Esophagus (tissue), 2 donors: ENCODE data around the gene PPEF1. TPM values are rescaled to one million over a fixed set of nuclear protein-coding genes. Genes with fewer than 3 reads are reported as not detected.

Experiments used
- H3K27ac ChIP-seq, 2 donors: one replicate each; pipeline ENCODE4 v1.5.1; 2013; ENCODE audit warnings: low read depth in 2 of 2, mild to moderate bottlenecking in 2 of 2, inconsistent platforms in 1 of 2, low read length in 1 of 2, moderate library complexity in 1 of 2
- H3K27me3 ChIP-seq, 2 donors: one replicate each; pipeline ENCODE4 v1.6.1; 2013; ENCODE audit warnings: low read length in 2 of 2, control low read depth in 1 of 2, mild to moderate bottlenecking in 1 of 2; ENCODE audit not compliant: insufficient read depth in 2 of 2, control insufficient read depth in 1 of 2
- H3K36me3 ChIP-seq, 2 donors: one replicate each; pipeline ENCODE4 v1.6.1; 2013; ENCODE audit warnings: low read length in 1 of 2; ENCODE audit not compliant: control insufficient read depth in 2 of 2, insufficient read depth in 2 of 2
- H3K4me1 ChIP-seq, 2 donors: one replicate each; pipeline ENCODE4 v1.6.1; 2013; ENCODE audit warnings: low read length in 1 of 2; ENCODE audit not compliant: control insufficient read depth in 2 of 2, insufficient read depth in 2 of 2
- H3K4me3 ChIP-seq, 2 donors: one replicate each; pipeline ENCODE4 v1.5.1; 2013; ENCODE audit warnings: low read length in 2 of 2, mild to moderate bottlenecking in 2 of 2, low read depth in 1 of 2, moderate library complexity in 1 of 2
- H3K9me3 ChIP-seq, 2 donors: one replicate each; pipeline ENCODE4 v1.6.1; 2013; ENCODE audit warnings: mild to moderate bottlenecking in 2 of 2, low read depth in 1 of 2, low read length in 1 of 2, moderate library complexity in 1 of 2; ENCODE audit not compliant: control insufficient read depth in 2 of 2, insufficient read depth in 1 of 2
- WGBS, 2 donors: extraction: QIAGEN DNeasy Blood & Tissue Kit; methylation state at CpG; one replicate each; pipeline ENCODE4 v1.1.7; 2013; 5-methylcytosine and 5-hydroxymethylcytosine counted together
- polyA plus RNA-seq, 2 donors: library from polyadenylated mRNA; stranded (reverse); fragments of 200-250 nt; gene quantifications; one replicate each; pipeline ENCODE4 v1.2.3, GENCODE V29; 2013
- donor health status: healthy with polysubstance abuse.
- donor health status: Bipolar disorder and iron deficiency.

Gene PPEF1
- polyA plus RNA-seq, result not detected

- H3K4me3 ChIP-seq, result no peak within 1 kb of the TSS
- no peaks in the 10 kb centered on the region for H3K4me1 ChIP-seq
- no peak within 1 kb of the TSS for H3K27ac ChIP-seq
- H3K27me3 ChIP-seq, result no peaks in the 10 kb centered on the region
- H3K36me3 ChIP-seq, result no peaks in the 10 kb centered on the region
- 58 to 62% methylated on average over 8 of the region's 8 CpGs for WGBS, 2 donors
- no peaks in the 10 kb centered on the region for H3K9me3 ChIP-seq
Measured at GRCh38 chrX:18707426-18708049, at the start of gene PPEF1. Gene PPEF1, plus strand, starts transcription at chrX:18707645. Its CDS starts 136 bp downstream, at chrX:18707781.

GRCh38 chrX:18661273-18661672, 46.2 kb upstream of the PPEF1 start:
- Histone ChIP-seq H3K27ac (no peak overlapping the region), H3K36me3 (no peaks in the 10 kb centered on the region), H3K4me3 (no peak overlapping the region), H3K9me3 (no peaks in the 10 kb centered on the region), H3K4me1 (no peaks in the 10 kb centered on the region), H3K27me3 (no peaks in the 10 kb centered on the region)
- WGBS, 2 donors, result 82 to 87% methylated on average over 12 of the region's 12 CpGs

GRCh38 chrX:18664947-18665346, 42.5 kb upstream of the PPEF1 start:
- Histone ChIP-seq H3K36me3 (no peaks in the 10 kb centered on the region), H3K9me3 (no peaks in the 10 kb centered on the region), H3K4me1 (no peaks in the 10 kb centered on the region), H3K4me3 (no peak overlapping the region), H3K27me3 (no peaks in the 10 kb centered on the region), H3K27ac (no peak overlapping the region)
- WGBS, 2 donors, result 80 to 90% methylated on average over 8 of the region's 8 CpGs

GRCh38 chrX:18666614-18667013, 40.8 kb upstream of the PPEF1 start:
- H3K36me3 ChIP-seq, result no peaks in the 10 kb centered on the region
- H3K27ac ChIP-seq, result no peak overlapping the region
- WGBS, 2 donors, result 82 to 88% methylated on average over 15 of the region's 15 CpGs
- no peaks in the 10 kb centered on the region for H3K27me3 ChIP-seq
- H3K4me3 ChIP-seq, result no peak overlapping the region
- H3K9me3 ChIP-seq, result no peaks in the 10 kb centered on the region
- H3K4me1 ChIP-seq, result no peaks in the 10 kb centered on the region

- no peak overlapping the region for H3K27ac ChIP-seq
- WGBS, 2 donors, result 72 to 74% methylated on average over 15 of the region's 15 CpGs
- H3K4me1 ChIP-seq, result no peaks in the 10 kb centered on the region
- no peaks in the 10 kb centered on the region for H3K9me3 ChIP-seq
- H3K4me3 ChIP-seq, result no peak overlapping the region
- no peaks in the 10 kb centered on the region for H3K36me3 ChIP-seq
- no peaks in the 10 kb centered on the region for H3K27me3 ChIP-seq
Measured at GRCh38 chrX:18668071-18668835, 39.2 kb upstream of the PPEF1 start.

GRCh38 chrX:18672008-18672407, 35.4 kb upstream of the PPEF1 start, which contains the start of gene RS1:
Gene RS1, minus strand, starts transcription at chrX:18672108. Its CDS starts 40 bp downstream, at chrX:18672068.
- no peaks in the 10 kb centered on the region for H3K27me3 ChIP-seq
- WGBS, 2 donors, result 88 to 90% methylated on average over 10 of the region's 10 CpGs
- H3K4me3 ChIP-seq, result no peak within 1 kb of the TSS
- H3K4me1 ChIP-seq, result no peaks in the 10 kb centered on the region
- no peak within 1 kb of the TSS for H3K27ac ChIP-seq
- no peaks in the 10 kb centered on the region for H3K36me3 ChIP-seq
- H3K9me3 ChIP-seq, result no peaks in the 10 kb centered on the region

- no peaks in the 10 kb centered on the region for H3K36me3 ChIP-seq
- WGBS, 2 donors, result 1 to 15% methylated on average over 19 of the region's 19 CpGs
- H3K4me3 ChIP-seq, result peak overlapping the region; percentile 36 to 40
- H3K27ac ChIP-seq, result peak overlapping the region in 1 of 2 donors; percentile 57
- H3K27me3 ChIP-seq, result no peaks in the 10 kb centered on the region
- no peaks in the 10 kb centered on the region for H3K4me1 ChIP-seq
- H3K9me3 ChIP-seq, result no peaks in the 10 kb centered on the region
Measured at GRCh38 chrX:18674417-18674787, 33.0 kb upstream of the PPEF1 start.

GRCh38 chrX:18674788-18675735, 32.4 kb upstream of the PPEF1 start:
- Histone ChIP-seq H3K4me1 (no peaks in the 10 kb centered on the region), H3K27ac (peak overlapping the region; percentile 51 to 79)
- WGBS, 2 donors, result 1 to 15% methylated on average over 66 to 74 of the region's 74 CpGs

GRCh38 chrX:18676050-18676449, 31.4 kb upstream of the PPEF1 start:
- H3K4me3 ChIP-seq, result no peak overlapping the region
- peaks cover 0 to 3% of the 10 kb centered on the region in 2 donors for H3K9me3 ChIP-seq
- no peaks in the 10 kb centered on the region for H3K27me3 ChIP-seq
- no peaks in the 10 kb centered on the region for H3K4me1 ChIP-seq
- H3K36me3 ChIP-seq, result no peaks in the 10 kb centered on the region
- H3K27ac ChIP-seq, result no peak overlapping the region
- 75 to 81% methylated on average over 10 of the region's 10 CpGs for WGBS, 2 donors

More at GRCh38 chrX:18674788-18675735, 32.4 kb upstream of the PPEF1 start:
- H3K9me3 ChIP-seq, result peaks cover 0 to 2% of the 10 kb centered on the region in 2 donors
- H3K27me3 ChIP-seq, result no peaks in the 10 kb centered on the region
- no peaks in the 10 kb centered on the region for H3K36me3 ChIP-seq
- peak overlapping the region; percentile 46 to 66 for H3K4me3 ChIP-seq
